ENCODE results near the gene PTPRA.
A peak's percentile ranks its signal among the peaks of the same experiment; 100 is the strongest.

PTPRA gene

DNA sequence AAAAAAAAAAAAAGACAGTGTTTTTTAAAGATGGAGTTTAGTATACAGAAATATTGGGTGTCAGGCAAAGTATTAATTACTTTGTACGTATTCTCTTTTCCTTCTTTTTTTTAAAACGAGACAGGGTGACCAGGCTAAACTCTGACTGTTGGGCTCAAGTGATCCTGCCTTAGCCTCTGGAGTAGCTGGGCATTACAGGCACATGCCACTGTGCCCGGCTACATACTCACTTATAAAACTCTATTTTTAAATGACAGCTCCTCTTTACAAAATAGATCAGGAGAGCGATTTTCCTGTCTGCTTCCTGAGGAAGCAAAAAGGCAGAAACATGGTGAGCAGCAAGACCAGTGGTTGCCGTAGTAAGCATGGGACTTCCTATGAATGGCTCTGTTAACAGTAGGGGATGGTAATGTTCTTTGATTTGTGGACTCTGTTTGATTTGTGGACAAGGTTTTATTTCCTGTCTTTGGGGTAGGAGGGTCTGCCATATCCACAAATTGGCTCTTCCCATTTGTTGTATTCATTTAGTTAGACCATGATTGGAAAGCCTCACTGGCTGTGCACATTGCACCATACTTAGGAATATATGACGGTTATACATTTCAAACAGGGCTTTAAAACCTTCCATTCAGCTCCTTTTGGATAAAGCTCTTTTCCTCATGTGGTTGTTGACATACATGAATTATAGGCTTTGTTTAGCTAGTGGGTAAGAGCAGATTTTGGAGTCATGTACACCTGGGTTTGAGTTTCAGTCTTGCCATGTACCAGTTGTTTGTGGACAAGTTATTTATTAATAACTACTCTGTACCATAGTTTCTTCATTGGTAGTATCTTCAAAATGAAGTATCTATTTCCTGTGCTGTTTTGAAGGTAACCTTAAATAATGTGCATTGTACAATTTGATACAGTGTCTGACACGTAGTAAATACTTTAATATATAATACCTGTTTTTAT lies 45.1 kb downstream of the PTPRA start:
- Histone ChIP-seq H4K8ac (ENCODE audit: low read depth, low read length) (no peak overlapping the region), H3K4me1 (ENCODE audit: control insufficient read depth in 1 of 2, insufficient read depth in 2 of 2, low read length in 2 of 2) (peaks cover 2 to 4% of the 10 kb centered on the region in 2 experiments), H2BK5ac (ENCODE audit: low read depth, low read length, poor library complexity) (no peak overlapping the region), H2AFZ (ENCODE audit: insufficient read depth, low read length, poor library complexity) (no peak overlapping the region), H3K23ac (ENCODE audit: low read length) (no peak overlapping the region), H4K12ac (ENCODE audit: low read depth, low read length) (no peak overlapping the region), H2AK5ac (ENCODE audit: low read length) (no peak overlapping the region), H3K79me1 (ENCODE audit: low read length) (no peaks in the 10 kb centered on the region), H3K79me2 (ENCODE audit: control insufficient read depth, insufficient read depth, low read length, poor library complexity) (no peaks in the 10 kb centered on the region), H2BK120ac (ENCODE audit: insufficient read depth, low read length, poor library complexity) (no peak overlapping the region), H2BK12ac (ENCODE audit: low read length) (no peak overlapping the region), H3K4me2 (ENCODE audit: low read length) (no peak overlapping the region), H3K27ac (ENCODE audit: low read depth, low read length) (no peak overlapping the region), H3K9me3 (ENCODE audit: insufficient read depth, low read depth, low read length) (no peaks in the 10 kb centered on the region), H3K9ac (ENCODE audit: low read length) (no peak overlapping the region), H3K4ac (ENCODE audit: low read depth, low read length) (no peak overlapping the region), H3K14ac (ENCODE audit: low read length) (no peak overlapping the region), H3K18ac (ENCODE audit: low read length) (no peak overlapping the region), H4K91ac (ENCODE audit: low read depth, low read length) (no peak overlapping the region), H3K27me3 (ENCODE audit: insufficient read depth, low read length) (no peaks in the 10 kb centered on the region), H3K36me3 (ENCODE audit: control insufficient read depth in 1 of 2, insufficient read depth in 2 of 2, low read length in 2 of 2) (no peaks in the 10 kb centered on the region), H3K4me3 (ENCODE audit: low read depth, low read length) (no peak overlapping the region)
- no CpG with 5 or more reads among the region's 7 CpGs for WGBS (ENCODE audit: extremely low coverage, insufficient coverage, insufficient read length)
- no peak for DNase-seq

DNA sequence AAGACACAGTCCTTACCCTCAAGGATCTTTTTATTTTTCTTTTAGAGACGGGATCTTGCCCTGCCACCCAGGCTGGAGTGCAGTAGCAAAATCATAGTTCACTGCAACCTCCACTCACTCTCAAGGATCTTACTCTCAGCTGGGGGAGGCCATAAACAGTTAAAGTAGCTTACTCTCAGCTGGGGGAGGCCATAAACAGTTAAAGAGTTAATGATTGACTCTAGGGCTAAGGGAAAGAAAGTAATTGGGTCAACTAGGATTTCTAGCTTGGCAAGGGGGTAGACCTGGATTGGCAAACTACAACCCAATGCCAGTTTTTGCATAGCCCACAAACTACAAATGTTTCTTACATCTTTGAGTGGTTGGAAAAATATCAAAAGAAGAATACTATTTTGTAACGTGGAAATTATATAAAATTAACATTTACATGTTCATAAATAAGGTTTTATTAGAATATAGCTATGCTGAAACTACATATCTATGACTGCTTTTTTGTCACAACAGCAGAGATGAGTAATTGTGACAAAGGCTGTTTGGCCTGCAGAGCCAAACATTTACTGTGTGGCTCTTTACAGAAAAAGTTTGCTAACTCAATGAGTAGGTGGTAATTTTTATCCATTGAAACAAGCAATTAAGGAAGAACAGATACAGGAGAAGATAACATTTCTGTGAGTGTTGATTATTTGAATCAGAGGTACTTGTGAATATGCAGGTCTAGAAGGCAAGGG lies 46.4 kb downstream of the PTPRA start:
- Histone ChIP-seq H3K18ac (ENCODE audit: low read length) (no peak overlapping the region), H4K91ac (ENCODE audit: low read depth, low read length) (no peak overlapping the region), H3K4me2 (ENCODE audit: low read length) (no peak overlapping the region), H3K14ac (ENCODE audit: low read length) (no peak overlapping the region), H3K4ac (ENCODE audit: low read depth, low read length) (no peak overlapping the region), H4K12ac (ENCODE audit: low read depth, low read length) (no peak overlapping the region), H3K9ac (ENCODE audit: low read length) (no peak overlapping the region), H2BK120ac (ENCODE audit: insufficient read depth, low read length, poor library complexity) (no peak overlapping the region), H3K27ac (ENCODE audit: low read depth, low read length) (no peak overlapping the region), H3K79me1 (ENCODE audit: low read length) (no peaks in the 10 kb centered on the region), H2AFZ (ENCODE audit: insufficient read depth, low read length, poor library complexity) (no peak overlapping the region), H2BK5ac (ENCODE audit: low read depth, low read length, poor library complexity) (peak overlapping the region; percentile 5), H4K8ac (ENCODE audit: low read depth, low read length) (no peak overlapping the region), H3K4me1 (ENCODE audit: control insufficient read depth in 1 of 2, insufficient read depth in 2 of 2, low read length in 2 of 2) (peaks cover 2 to 4% of the 10 kb centered on the region in 2 experiments), H3K4me3 (ENCODE audit: low read depth, low read length) (no peak overlapping the region), H3K79me2 (ENCODE audit: control insufficient read depth, insufficient read depth, low read length, poor library complexity) (no peaks in the 10 kb centered on the region), H3K36me3 (ENCODE audit: control insufficient read depth in 1 of 2, insufficient read depth in 2 of 2, low read length in 2 of 2) (peaks cover 3% of the 10 kb centered on the region in 2 experiments), H3K9me3 (ENCODE audit: insufficient read depth, low read depth, low read length) (no peaks in the 10 kb centered on the region), H3K23ac (ENCODE audit: low read length) (no peak overlapping the region), H3K27me3 (ENCODE audit: insufficient read depth, low read length) (no peaks in the 10 kb centered on the region), H2AK5ac (ENCODE audit: low read length) (no peak overlapping the region), H2BK12ac (ENCODE audit: low read length) (no peak overlapping the region)
- no CpG with 5 or more reads among the region's 2 CpGs for WGBS (ENCODE audit: extremely low coverage, insufficient coverage, insufficient read length)
- DNase-seq: no peak

DNA sequence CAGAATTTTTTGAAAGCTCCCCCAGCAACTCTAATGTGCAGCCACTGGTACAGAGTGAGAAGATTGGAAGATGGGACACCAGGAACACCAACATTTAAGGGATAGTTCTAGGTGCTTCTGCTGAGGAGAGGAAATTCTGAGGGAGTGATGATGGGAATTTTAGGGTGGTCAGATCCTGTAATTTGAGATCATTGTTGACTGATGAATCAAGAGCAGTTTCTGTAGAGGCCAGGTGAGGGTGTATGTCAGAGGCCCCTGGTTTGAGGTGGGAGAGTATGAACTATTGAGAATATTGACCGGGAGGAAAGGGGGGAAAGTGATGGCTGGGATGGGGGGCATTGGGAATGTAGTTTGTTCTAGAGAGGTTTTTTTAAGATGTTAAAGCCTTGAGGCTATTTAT lies 47.2 kb downstream of the PTPRA start:
- no peaks in the 10 kb centered on the region for H3K79me2 ChIP-seq (ENCODE audit: control insufficient read depth, insufficient read depth, low read length, poor library complexity)
- H3K4me2 ChIP-seq (ENCODE audit: low read length): no peak overlapping the region
- no CpG with 5 or more reads among the region's 1 CpG for WGBS (ENCODE audit: extremely low coverage, insufficient coverage, insufficient read length)
- no peak overlapping the region for H2BK120ac ChIP-seq (ENCODE audit: insufficient read depth, low read length, poor library complexity)
- H4K12ac ChIP-seq (ENCODE audit: low read depth, low read length): no peak overlapping the region
- H3K27me3 ChIP-seq (ENCODE audit: insufficient read depth, low read length): no peaks in the 10 kb centered on the region
- H3K9ac ChIP-seq (ENCODE audit: low read length): no peak overlapping the region
- H4K8ac ChIP-seq (ENCODE audit: low read depth, low read length): no peak overlapping the region
- no peak overlapping the region for H3K4ac ChIP-seq (ENCODE audit: low read depth, low read length)
- peaks cover 2 to 4% of the 10 kb centered on the region in 2 experiments for H3K4me1 ChIP-seq (ENCODE audit: control insufficient read depth in 1 of 2, insufficient read depth in 2 of 2, low read length in 2 of 2)
- H3K36me3 ChIP-seq (ENCODE audit: control insufficient read depth in 1 of 2, insufficient read depth in 2 of 2, low read length in 2 of 2): peaks cover 3% of the 10 kb centered on the region in 2 experiments
- H3K23ac ChIP-seq (ENCODE audit: low read length): no peak overlapping the region
- no peak overlapping the region for H4K91ac ChIP-seq (ENCODE audit: low read depth, low read length)
- no peak for DNase-seq
- H2BK12ac ChIP-seq (ENCODE audit: low read length): no peak overlapping the region
- no peak overlapping the region for H3K14ac ChIP-seq (ENCODE audit: low read length)
- no peak overlapping the region for H3K4me3 ChIP-seq (ENCODE audit: low read depth, low read length)
- H3K18ac ChIP-seq (ENCODE audit: low read length): no peak overlapping the region
- H3K79me1 ChIP-seq (ENCODE audit: low read length): no peaks in the 10 kb centered on the region
- H2AK5ac ChIP-seq (ENCODE audit: low read length): no peak overlapping the region
- H3K9me3 ChIP-seq (ENCODE audit: insufficient read depth, low read depth, low read length): no peaks in the 10 kb centered on the region
- no peak overlapping the region for H2AFZ ChIP-seq (ENCODE audit: insufficient read depth, low read length, poor library complexity)
- no peak overlapping the region for H3K27ac ChIP-seq (ENCODE audit: low read depth, low read length)
- no peak overlapping the region for H2BK5ac ChIP-seq (ENCODE audit: low read depth, low read length, poor library complexity)

DNA sequence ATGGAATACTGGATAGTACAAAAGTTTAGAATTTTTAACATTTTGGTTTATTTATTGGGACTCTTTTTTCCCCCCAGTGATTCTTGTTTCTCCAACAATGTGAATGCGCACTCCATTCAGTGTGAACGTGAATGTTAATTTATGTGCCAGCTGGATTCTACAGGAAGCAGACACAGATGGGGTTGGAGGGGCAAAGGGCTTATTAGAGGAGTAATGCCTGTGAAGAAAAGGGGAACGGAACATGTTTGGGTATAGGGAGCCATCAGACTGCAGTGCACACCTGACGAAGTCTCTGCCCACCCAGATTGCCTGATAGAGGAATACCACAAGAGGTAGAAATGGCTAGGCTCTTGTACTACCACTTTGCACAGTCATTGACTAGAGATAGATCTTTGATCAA lies 48.2 kb downstream of the PTPRA start:
- H3K4me2 ChIP-seq (ENCODE audit: low read length): no peak overlapping the region
- H2AFZ ChIP-seq (ENCODE audit: insufficient read depth, low read length, poor library complexity): no peak overlapping the region
- H3K9me3 ChIP-seq (ENCODE audit: insufficient read depth, low read depth, low read length): no peaks in the 10 kb centered on the region
- no peak overlapping the region for H2AK5ac ChIP-seq (ENCODE audit: low read length)
- no peak overlapping the region for H4K8ac ChIP-seq (ENCODE audit: low read depth, low read length)
- no peak for DNase-seq
- H3K4ac ChIP-seq (ENCODE audit: low read depth, low read length): no peak overlapping the region
- H3K36me3 ChIP-seq (ENCODE audit: control insufficient read depth in 1 of 2, insufficient read depth in 2 of 2, low read length in 2 of 2): peaks cover 3% of the 10 kb centered on the region in 2 experiments
- no CpG with 5 or more reads among the region's 4 CpGs for WGBS (ENCODE audit: extremely low coverage, insufficient coverage, insufficient read length)
- no peak overlapping the region for H3K27ac ChIP-seq (ENCODE audit: low read depth, low read length)
- H4K91ac ChIP-seq (ENCODE audit: low read depth, low read length): no peak overlapping the region
- no peak overlapping the region for H4K12ac ChIP-seq (ENCODE audit: low read depth, low read length)
- H3K4me1 ChIP-seq (ENCODE audit: control insufficient read depth in 1 of 2, insufficient read depth in 2 of 2, low read length in 2 of 2): peaks cover 2 to 4% of the 10 kb centered on the region in 2 experiments
- H3K27me3 ChIP-seq (ENCODE audit: insufficient read depth, low read length): no peaks in the 10 kb centered on the region
- no peak overlapping the region for H3K14ac ChIP-seq (ENCODE audit: low read length)
- no peak overlapping the region for H3K9ac ChIP-seq (ENCODE audit: low read length)
- H3K79me1 ChIP-seq (ENCODE audit: low read length): no peaks in the 10 kb centered on the region
- no peak overlapping the region for H2BK12ac ChIP-seq (ENCODE audit: low read length)
- H3K23ac ChIP-seq (ENCODE audit: low read length): peak overlapping the region; percentile 40
- no peak overlapping the region for H3K18ac ChIP-seq (ENCODE audit: low read length)
- H3K4me3 ChIP-seq (ENCODE audit: low read depth, low read length): no peak overlapping the region
- H2BK5ac ChIP-seq (ENCODE audit: low read depth, low read length, poor library complexity): no peak overlapping the region
- no peak overlapping the region for H2BK120ac ChIP-seq (ENCODE audit: insufficient read depth, low read length, poor library complexity)
- H3K79me2 ChIP-seq (ENCODE audit: control insufficient read depth, insufficient read depth, low read length, poor library complexity): no peaks in the 10 kb centered on the region
